Gastroesophageal sphincter (tissue), 4 donors: Measurements from ENCODE around the gene CHCT1. TPM values are rescaled to one million over a fixed set of nuclear protein-coding genes. Genes with fewer than 3 reads are reported as not detected.
A peak's percentile ranks its signal among the peaks of the same experiment; 100 is the strongest.

ENCODE experiments used
- ATAC-seq: fragments of 150-250 bp; one replicate; pipeline ENCODE4 v1.9.1; 2016; ENCODE audit warnings: mild to moderate bottlenecking, moderate library complexity
- H3K27ac ChIP-seq, 4 donors: fragments of 200-600 bp; sonication (generic) in 3 of 4; 1 replicate in 3 of 4; 2 replicates in 1 of 4; pipeline ENCODE4 v1.5.1; 2016 to 2019
- H3K27me3 ChIP-seq: fragments of 200-600 bp; sonication (generic); one replicate; pipeline ENCODE4 v1.5.1; 2019
- H3K36me3 ChIP-seq, 2 donors: fragments of 200-600 bp; sonication (generic); one replicate each; pipeline ENCODE4 v1.5.1; 2019; ENCODE audit warnings: control low read depth in 1 of 2
- H3K4me1 ChIP-seq, 3 donors: fragments of 200-600 bp; sonication (generic); 1 replicate in 2 of 3; 2 replicates in 1 of 3; pipeline ENCODE4 v1.5.1; 2016 to 2019; ENCODE audit warnings: control low read depth in 2 of 3
- H3K4me3 ChIP-seq, 2 donors: fragments of 200-600 bp; sonication (generic); one replicate each; pipeline ENCODE4 v1.5.1; 2019; ENCODE audit warnings: mild to moderate bottlenecking in 1 of 2, moderate library complexity in 1 of 2
- H3K9me3 ChIP-seq, 3 donors: fragments of 200-600 bp; sonication (generic); one replicate each; pipeline ENCODE4 v1.5.1; 2017 to 2019; ENCODE audit warnings: control low read depth in 2 of 3
- EP300 ChIP-seq: sonication (generic); formaldehyde crosslinking; IDR thresholded peaks from one replicate; pipeline ENCODE4 v1.6.1; 2017; ENCODE audit warnings: antibody characterized with exemption, mild to moderate bottlenecking
- POLR2A ChIP-seq, 2 donors: fragments of 450-650 bp; IDR thresholded peaks; one replicate each; pipeline ENCODE4 v1.6.1; 2017; ENCODE audit warnings: antibody characterized with exemption in 2 of 2, mild to moderate bottlenecking in 2 of 2, moderate library complexity in 1 of 2
- POLR2AphosphoS5 ChIP-seq: sonication (generic); formaldehyde crosslinking; IDR thresholded peaks from one replicate; pipeline ENCODE4 v1.6.1; 2017; ENCODE audit warnings: antibody characterized with exemption
- WGBS, 2 donors: methylation state at CpG; one replicate each; pipeline ENCODE4 v1.1.5; 2018; ENCODE audit warnings: low coverage in 1 of 2; 5-methylcytosine and 5-hydroxymethylcytosine counted together
- total RNA-seq, 4 donors: library from RNA; depleted of rRNA; stranded (reverse); fragments of >200 nt; gene quantifications; one replicate each; pipeline ENCODE4 v1.1.0, GENCODE V29; 2016
- TF ChIP-seq, protein P1 (sequence below), 4 experiments: fragments of 200-600 bp in 2 of 4; fragments of 450-650 bp in 2 of 4; sonication (generic) in 1 of 4; IDR thresholded peaks; one replicate each; pipeline ENCODE4 v1.5.1; 2017 to 2019; ENCODE audit warnings: antibody characterized with exemption in 4 of 4, mild to moderate bottlenecking in 2 of 4, moderate library complexity in 2 of 4

The CHCT1 gene
- total RNA-seq, 4 donors from 2014 or later: not detected

GRCh38 chr17:60463157-60463835 lies 41.0 kb downstream of the CHCT1 start:
- no peak for TF ChIP-seq POLR2A (IDR thresholded peaks at IDR 0.05)
- TF ChIP-seq, protein P1, sequence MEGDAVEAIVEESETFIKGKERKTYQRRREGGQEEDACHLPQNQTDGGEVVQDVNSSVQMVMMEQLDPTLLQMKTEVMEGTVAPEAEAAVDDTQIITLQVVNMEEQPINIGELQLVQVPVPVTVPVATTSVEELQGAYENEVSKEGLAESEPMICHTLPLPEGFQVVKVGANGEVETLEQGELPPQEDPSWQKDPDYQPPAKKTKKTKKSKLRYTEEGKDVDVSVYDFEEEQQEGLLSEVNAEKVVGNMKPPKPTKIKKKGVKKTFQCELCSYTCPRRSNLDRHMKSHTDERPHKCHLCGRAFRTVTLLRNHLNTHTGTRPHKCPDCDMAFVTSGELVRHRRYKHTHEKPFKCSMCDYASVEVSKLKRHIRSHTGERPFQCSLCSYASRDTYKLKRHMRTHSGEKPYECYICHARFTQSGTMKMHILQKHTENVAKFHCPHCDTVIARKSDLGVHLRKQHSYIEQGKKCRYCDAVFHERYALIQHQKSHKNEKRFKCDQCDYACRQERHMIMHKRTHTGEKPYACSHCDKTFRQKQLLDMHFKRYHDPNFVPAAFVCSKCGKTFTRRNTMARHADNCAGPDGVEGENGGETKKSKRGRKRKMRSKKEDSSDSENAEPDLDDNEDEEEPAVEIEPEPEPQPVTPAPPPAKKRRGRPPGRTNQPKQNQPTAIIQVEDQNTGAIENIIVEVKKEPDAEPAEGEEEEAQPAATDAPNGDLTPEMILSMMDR (IDR thresholded peaks at IDR 0.05): no peak
- TF ChIP-seq EP300: no peak
- TF ChIP-seq POLR2AphosphoS5: no peak
- Histone ChIP-seq H3K27me3 (no peaks in the 10 kb centered on the region), H3K36me3 (peaks cover 0 to 80% of the 10 kb centered on the region in 2 donors), H3K4me1 (peaks cover 8 to 48% (median 8%) of the 10 kb centered on the region in 3 donors), H3K27ac (no peak overlapping the region), H3K9me3 (no peaks in the 10 kb centered on the region), H3K4me3 (no peak overlapping the region)
- ATAC-seq: no peak
- WGBS, 2 donors: 58 to 63% methylated on average over 3 to 4 of the region's 4 CpGs

DNA sequence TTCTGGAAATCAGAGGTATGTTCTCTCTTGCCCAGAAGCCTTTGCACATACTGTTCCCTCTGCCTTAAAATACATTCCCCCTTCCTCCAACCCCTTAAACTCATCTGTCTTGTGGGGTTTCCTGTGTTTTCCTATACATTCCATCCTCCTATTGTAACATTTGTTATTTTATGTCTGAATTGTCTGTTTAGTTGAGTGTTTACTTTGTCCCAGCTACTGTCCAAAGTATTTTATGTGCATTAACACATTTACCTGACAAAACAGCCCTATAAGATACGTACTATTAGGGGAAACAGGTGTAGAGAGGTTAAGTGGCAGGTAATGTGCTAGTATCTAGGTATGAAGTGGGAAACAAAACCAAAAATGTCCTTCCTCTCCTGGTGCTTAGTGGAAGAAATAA lies 42.1 kb downstream of the CHCT1 start:
- Histone ChIP-seq H3K9me3 (no peaks in the 10 kb centered on the region), H3K27ac (no peak overlapping the region), H3K4me1 (peaks cover 8 to 59% (median 10%) of the 10 kb centered on the region in 3 donors), H3K4me3 (no peak overlapping the region), H3K36me3 (peaks cover 0 to 69% of the 10 kb centered on the region in 2 donors), H3K27me3 (no peaks in the 10 kb centered on the region)
- WGBS, 2 donors: 100% methylated on average over 1 of the region's 1 CpG; no CpG with 5 or more reads in 1 of the 2 donors
- no peak for ATAC-seq
- TF ChIP-seq EP300 (no peak), POLR2AphosphoS5 (no peak), POLR2A (IDR thresholded peaks at IDR 0.05) (no peak)
- TF ChIP-seq, protein P1 (IDR thresholded peaks at IDR 0.05): no peak

DNA sequence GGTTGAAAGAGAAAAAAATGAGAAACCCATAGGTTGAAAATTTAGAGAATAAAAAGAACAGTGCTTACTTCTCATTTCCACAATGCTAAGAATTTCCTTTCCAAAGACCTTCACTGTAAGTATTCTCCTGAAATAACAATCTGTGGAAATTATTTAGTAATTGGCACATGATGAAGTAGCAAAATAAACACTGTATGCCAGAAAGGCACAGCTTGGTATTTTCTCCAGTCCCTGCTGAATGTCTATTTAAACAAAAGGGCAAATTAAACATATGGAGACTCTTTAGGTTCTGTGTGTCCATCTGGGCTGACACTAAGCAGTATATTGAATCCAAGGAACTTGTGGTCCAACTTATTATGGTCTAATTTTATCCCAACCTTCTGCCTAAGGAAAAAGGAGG lies 46.1 kb downstream of the CHCT1 start:
- Histone ChIP-seq H3K4me3 (no peak overlapping the region), H3K27ac (peak overlapping the region; percentile 29 to 54 (median 47)), H3K4me1 (peaks cover 10 to 56% (median 14%) of the 10 kb centered on the region in 3 donors), H3K9me3 (no peaks in the 10 kb centered on the region), H3K27me3 (no peaks in the 10 kb centered on the region), H3K36me3 (peaks cover 0 to 35% of the 10 kb centered on the region in 2 donors)
- no peak for ATAC-seq
- TF ChIP-seq POLR2AphosphoS5: peak; percentile 7
- TF ChIP-seq, protein P1 (IDR thresholded peaks at IDR 0.05): no peak

DNA sequence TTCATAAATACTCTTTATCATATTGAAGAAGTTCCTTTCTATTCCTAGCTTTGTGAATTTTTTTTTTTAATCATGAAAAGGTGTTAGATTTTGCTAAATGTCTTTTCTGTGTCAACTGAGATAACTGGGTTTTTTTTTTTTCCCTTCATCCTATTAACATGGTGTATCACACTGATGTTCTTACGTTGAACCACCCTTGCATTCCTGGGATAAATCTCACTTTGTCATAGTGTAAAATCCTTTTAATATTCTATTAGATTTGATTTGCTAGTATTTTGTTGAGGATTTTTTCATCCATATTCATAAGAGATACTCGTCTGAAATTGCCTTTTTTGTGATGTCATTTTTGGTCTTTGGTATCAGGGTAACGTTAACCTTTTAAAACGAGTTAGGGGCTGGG lies 49.2 kb downstream of the CHCT1 start:
- Histone ChIP-seq H3K9me3 (no peaks in the 10 kb centered on the region), H3K36me3 (peaks cover 0 to 12% of the 10 kb centered on the region in 2 donors), H3K27me3 (no peaks in the 10 kb centered on the region), H3K4me1 (peaks cover 10 to 42% (median 14%) of the 10 kb centered on the region in 3 donors), H3K4me3 (no peak overlapping the region), H3K27ac (no peak overlapping the region)
- TF ChIP-seq, protein P1 (IDR thresholded peaks at IDR 0.05): no peak
- ATAC-seq: no peak
- 90 to 100% methylated on average over 3 to 4 of the region's 4 CpGs for WGBS, 2 donors

DNA sequence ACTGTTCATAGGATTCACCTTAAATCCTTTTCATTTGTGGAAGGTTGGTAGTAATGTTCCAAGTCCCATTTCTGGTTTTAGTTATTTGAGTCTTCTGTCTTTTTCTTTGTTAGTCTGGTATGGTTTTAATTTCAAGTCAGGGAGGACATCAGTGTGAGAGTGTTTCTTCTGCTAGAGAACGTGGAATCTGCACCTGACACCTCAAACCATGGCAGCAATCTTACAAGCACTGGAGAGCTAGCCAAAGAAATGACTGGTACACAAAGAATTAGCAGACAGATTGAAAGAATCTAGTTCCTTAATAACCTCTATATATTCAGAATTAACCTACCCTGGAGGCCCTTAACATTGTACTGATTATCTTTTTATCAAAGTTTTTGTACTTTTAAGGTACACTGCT lies 50.2 kb downstream of the CHCT1 start:
- no peak for ATAC-seq
- 42 to 86% methylated on average over 1 of the region's 1 CpG for whole genome bisulfite sequencing, 2 donors

More for the DNA sequence above, 50.2 kb downstream of the CHCT1 start:
- TF ChIP-seq, protein P1 (IDR thresholded peaks at IDR 0.05): no peak
- no peak for TF ChIP-seq POLR2AphosphoS5
- no peak for TF ChIP-seq POLR2A (IDR thresholded peaks at IDR 0.05)
- TF ChIP-seq EP300: no peak
- H3K27ac ChIP-seq: no peak overlapping the region
- peaks cover 10 to 32% (median 14%) of the 10 kb centered on the region in 3 donors for H3K4me1 ChIP-seq
- no peak overlapping the region for H3K4me3 ChIP-seq
- H3K9me3 ChIP-seq: no peaks in the 10 kb centered on the region
- peaks cover 0 to 16% of the 10 kb centered on the region in 2 donors for H3K36me3 ChIP-seq
- no peaks in the 10 kb centered on the region for H3K27me3 ChIP-seq
